IMR-90 (cell line): ENCODE results near the gene SPAG16. TPM values are rescaled to one million over a fixed set of nuclear protein-coding genes. Genes with fewer than 3 reads are reported as not detected.
A peak's percentile ranks its signal among the peaks of the same experiment; 100 is the strongest.

ENCODE experiments used
- ATAC-seq: fragments of 200-7000 bp; cut with Tn5 transposase; 2 replicates; pipeline ENCODE4 v1.9.1; 2020; ENCODE audit warnings: low read depth, mild to moderate bottlenecking, moderate library complexity
- BruUV-seq: library from RNA; stranded (reverse); fragments of 400-500 nt; replicated peaks from 2 replicates; lab custom pipeline; 2021; lab: Mats Ljungman, UMichigan
- CTCF ChIA-PET: fragments of 300-600 bp; formaldehyde crosslinking; extraction: SDS; loops from one replicate; lab custom pipeline; 2021; ENCODE audit warnings: antibody characterized with exemption; lab: Yijun Ruan, JAX
- POLR2A ChIA-PET: fragments of 300-600 bp; sonication (Branson Sonifier 250); formaldehyde crosslinking; loops from one replicate; lab custom pipeline; 2022; ENCODE audit warnings: antibody characterized with exemption; ENCODE audit not compliant: unreplicated experiment; lab: Charles Lee
- DNase-seq: peaks from one replicate; pipeline ENCODE4 v3.0.0; 2013
- H2AFZ ChIP-seq: replicated peaks from 2 replicates; pipeline ENCODE3; 2013; ENCODE audit warnings: low read length, mild to moderate bottlenecking; ENCODE audit not compliant: poor library complexity
- H2AK5ac ChIP-seq: 2 replicates; pipeline ENCODE4 v1.6.1; 2013; ENCODE audit warnings: low read depth, low read length, inconsistent platforms
- H2AK9ac ChIP-seq: replicated peaks from 2 replicates; pipeline ENCODE3; 2013; ENCODE audit warnings: mild to moderate bottlenecking, low read depth, low read length, moderate library complexity; ENCODE audit not compliant: poor library complexity
- H2BK120ac ChIP-seq: 2 replicates; pipeline ENCODE4 v1.6.1; 2013; ENCODE audit warnings: low read depth, low read length, inconsistent platforms
- H2BK15ac ChIP-seq: 3 replicates; pipeline ENCODE4 v1.6.1; 2013; ENCODE audit warnings: low read depth, low read length, inconsistent platforms
- H2BK20ac ChIP-seq: 2 replicates; pipeline ENCODE4 v1.6.1; 2013; ENCODE audit warnings: low read depth, mild to moderate bottlenecking, inconsistent platforms, low read length, moderate library complexity
- H2BK5ac ChIP-seq: 2 replicates; pipeline ENCODE4 v1.6.1; 2013; ENCODE audit warnings: mild to moderate bottlenecking, low read depth, low read length, inconsistent platforms; ENCODE audit not compliant: poor library complexity, severe bottlenecking
- H3K14ac ChIP-seq: replicated peaks from 2 replicates; pipeline ENCODE4 v1.6.1; 2013; ENCODE audit warnings: low read depth, low read length, inconsistent platforms
- H3K18ac ChIP-seq: 2 replicates; pipeline ENCODE4 v1.6.1; 2013; ENCODE audit warnings: low read depth, low read length, control low read depth
- H3K23ac ChIP-seq: 2 replicates; pipeline ENCODE4 v1.6.1; 2013; ENCODE audit warnings: low read depth, low read length, inconsistent platforms
- H3K27ac ChIP-seq: 2 replicates; pipeline ENCODE4 v1.5.1; 2013; ENCODE audit warnings: mild to moderate bottlenecking, control low read depth, low read length; ENCODE audit not compliant: insufficient read depth
- H3K27me3 ChIP-seq: 2 replicates; pipeline ENCODE4 v1.6.1; 2013; ENCODE audit warnings: low read length; ENCODE audit not compliant: control insufficient read depth, insufficient read depth
- H3K36me3 ChIP-seq: 2 replicates; pipeline ENCODE4 v1.6.1; 2013; ENCODE audit warnings: low read length, mixed read lengths; ENCODE audit not compliant: control insufficient read depth, insufficient read depth
- H3K4ac ChIP-seq: 2 replicates; pipeline ENCODE4 v1.6.1; 2013; ENCODE audit warnings: low read depth, low read length, inconsistent platforms
- H3K4me1 ChIP-seq: 2 replicates; pipeline ENCODE4 v1.6.1; 2013; ENCODE audit warnings: low read length, mixed read lengths; ENCODE audit not compliant: control insufficient read depth, insufficient read depth
- H3K4me2 ChIP-seq: 2 replicates; pipeline ENCODE4 v1.6.1; 2013; ENCODE audit warnings: low read depth, mild to moderate bottlenecking, control low read depth, low read length, moderate library complexity
- H3K4me3 ChIP-seq: 2 replicates; pipeline ENCODE4 v1.5.1; 2013; ENCODE audit warnings: low read depth, mild to moderate bottlenecking, control low read depth, low read length, moderate library complexity; ENCODE audit not compliant: insufficient read depth
- H3K56ac ChIP-seq: 2 replicates; pipeline ENCODE4 v1.6.1; 2013; ENCODE audit warnings: low read length, inconsistent platforms; ENCODE audit not compliant: insufficient read depth; ENCODE audit errors: extremely low read depth
- H3K79me1 ChIP-seq, 2 experiments: 2 replicates each; pipeline ENCODE4 v1.6.1; 2013; ENCODE audit warnings: low read length in 2 of 2, inconsistent platforms in 1 of 2, low read depth in 1 of 2
- H3K9ac ChIP-seq: 2 replicates; pipeline ENCODE4 v1.6.1; 2013; ENCODE audit warnings: low read depth, low read length, control low read depth
- H3K9me1 ChIP-seq: 2 replicates; pipeline ENCODE4 v1.6.1; 2013; ENCODE audit warnings: low read length, inconsistent platforms; ENCODE audit not compliant: insufficient read depth
- H3K9me3 ChIP-seq: 2 replicates; pipeline ENCODE4 v1.6.1; 2013; ENCODE audit warnings: low read length; ENCODE audit not compliant: control insufficient read depth, insufficient read depth
- H4K20me1 ChIP-seq: 2 replicates; pipeline ENCODE4 v1.6.1; 2013; ENCODE audit warnings: low read length, inconsistent platforms; ENCODE audit not compliant: insufficient read depth
- H4K5ac ChIP-seq: 2 replicates; pipeline ENCODE4 v1.6.1; 2013; ENCODE audit warnings: mild to moderate bottlenecking, low read depth, low read length, control low read depth
- H4K8ac ChIP-seq, 2 experiments: 2 replicates each; pipeline ENCODE4 v1.6.1; 2013; ENCODE audit warnings: low read depth in 2 of 2, low read length in 2 of 2, control low read depth in 1 of 2, inconsistent platforms in 1 of 2
- H4K91ac ChIP-seq: 2 replicates; pipeline ENCODE4 v1.6.1; 2013; ENCODE audit warnings: low read depth, low read length, inconsistent platforms; ENCODE audit not compliant: insufficient read depth
- MAFK ChIP-seq: IDR thresholded peaks from 2 replicates; pipeline ENCODE4 v1.6.1; 2012; ENCODE audit warnings: low read depth, low read length, improper control_type of control experiment
- SMC3 ChIP-seq: fragments of 150-350 bp; IDR thresholded peaks from 2 replicates; pipeline ENCODE4 v1.6.1; 2016; ENCODE audit warnings: low read depth, mild to moderate bottlenecking, antibody characterized with exemption, low read length, moderate library complexity
- WGBS, 2 experiments: methylation state at CpG; one replicate each; pipeline versions ENCODE4 v1.1.5 to v1.1.7; 2013; ENCODE audit warnings: missing lambda C conversion rate in 2 of 2; ENCODE audit not compliant: insufficient read length in 1 of 2; ENCODE audit errors: extremely low coverage in 2 of 2; 5-methylcytosine and 5-hydroxymethylcytosine counted together
- dilution Hi-C: fragments of 300-500 bp; cut with HindIII; formaldehyde crosslinking; loops from one replicate; pipeline ENCODE4 v1.14.3; 2018; ENCODE audit warnings: low sequenced_read_pairs; ENCODE audit not compliant: unreplicated experiment
- in situ Hi-C: fragments of 300-500 bp; cut with MboI; formaldehyde crosslinking; loops from 3 replicates; pipeline ENCODE4 v1.14.3; 2019; ENCODE audit warnings: low sequenced_read_pairs, inconsistent platforms, mixed read lengths
- intact Hi-C: fragments of 100-400 bp; cut with micrococcal nuclease; formaldehyde crosslinking; loops from 2 replicates; pipeline ENCODE4 v1.10.0; 2022
- polyA plus RNA-seq, 3 experiments: library from polyadenylated mRNA; depleted of rRNA; stranded (reverse); fragments of >200 nt; gene quantifications; 2 replicates each; pipeline ENCODE4 v1.2.3, GENCODE V29; 2012; ENCODE audit warnings: low replicate concordance in 1 of 3
- total RNA-seq: library from RNA; depleted of rRNA; stranded (reverse); fragments of >200 nt; gene quantifications from 2 replicates; pipeline ENCODE4 v1.2.3, GENCODE V29; 2012

SPAG16 gene
- total and polyA plus RNA-seq, 2 of the 4 experiments (the other 2 are of a cell fraction) = 7.3 to 13.5 TPM

GRCh38 chr2:213242653-213243052 lies 41.6 kb upstream of the SPAG16 start:
- DNase-seq = no peak
- WGBS, 2 experiments = no CpG with 5 or more reads among the region's 1 CpG
- Histone ChIP-seq H3K9me1 (no peaks in the 10 kb centered on the region), H3K4me3 (no peak overlapping the region), H3K9ac (no peak overlapping the region), H2BK120ac (no peak overlapping the region), H3K27ac (no peak overlapping the region), H3K4me1 (peaks cover 2% of the 10 kb centered on the region; the same call in 1 of the 2 replicates), H2AK5ac (no peak overlapping the region), H2BK20ac (no peak overlapping the region), H2BK15ac (no peak overlapping the region), H3K23ac (no peak overlapping the region), H3K79me1 (no peaks in the 10 kb centered on the region), H4K8ac (no peak overlapping the region), H3K18ac (no peak overlapping the region), H2AK9ac (no peak overlapping the region), H3K36me3 (no peaks in the 10 kb centered on the region), H4K5ac (no peak overlapping the region), H4K91ac (no peak overlapping the region), H2BK5ac (no peak overlapping the region), H3K14ac (no peak overlapping the region), H3K56ac (no peak overlapping the region), H3K27me3 (no peaks in the 10 kb centered on the region), H4K20me1 (no peaks in the 10 kb centered on the region), H3K4ac (no peak overlapping the region), H3K9me3 (no peaks in the 10 kb centered on the region), H3K4me2 (no peak overlapping the region), H2AFZ (no peak overlapping the region)
- POLR2A ChIA-PET = no interaction called here
- TF ChIP-seq MAFK = peak; percentile 36; the same call in 1 of the 2 replicates
- no peak for TF ChIP-seq SMC3
- dilution Hi-C loops = no loop called here
- CTCF ChIA-PET = no interaction called here
- ATAC-seq = no peak
- in situ Hi-C loops = loop anchor here (10.0 kb wide), 1 partner anchor 558 kb away; no protein-coding TSS in a partner anchor
- intact Hi-C loops = no loop called here
- BruUV-seq = no TSS peak
